ENCODE measurements around the gene DEFB119. TPM values are rescaled to one million over a fixed set of nuclear protein-coding genes. Genes with fewer than 3 reads are reported as not detected.
"Not testable (repeated sequence)": the region's sequence is repeated elsewhere in the genome, so short reads cannot be mapped to it uniquely, and the experiment has no call there.

DEFB119 gene
- not detected for total RNA-seq

DNA sequence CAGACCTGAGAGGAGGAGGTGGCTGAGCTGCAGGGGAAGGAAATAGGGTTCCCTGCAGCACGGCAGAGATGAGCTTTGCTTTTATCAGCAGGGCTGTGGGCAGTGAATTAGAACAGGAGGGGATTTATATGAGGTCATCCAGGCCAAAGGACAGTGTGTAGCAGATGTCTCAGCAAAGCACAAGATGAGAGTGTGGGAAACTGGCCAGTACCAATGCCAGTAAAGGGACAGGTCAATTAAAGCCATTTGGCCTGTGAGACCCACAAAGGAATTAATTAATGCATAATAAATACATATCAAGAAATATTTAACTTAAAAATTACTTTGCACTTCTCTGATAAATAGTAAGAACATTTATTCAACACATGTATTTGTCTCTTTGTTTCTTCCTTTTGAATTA lies at the start of gene DEFB119:
TSS of gene DEFB119 (minus strand) at position 101 of the 400 bp plus-strand sequence. CDS start 107 bp downstream, outside the sequence.
- H3K27ac ChIP-seq = no peak within 1 kb of the TSS
- TF ChIP-seq CTCF (IDR thresholded peaks at IDR 0.05) = no peak
- DNase-seq = no peak
- no peaks in the 10 kb centered on the region for H3K36me3 ChIP-seq
- no peak within 1 kb of the TSS for H3K4me3 ChIP-seq
- WGBS, 2 donors = 29 to 40% methylated on average over 1 of the region's 1 CpG
- H3K4me1 ChIP-seq = no peaks in the 10 kb centered on the region
- no peaks in the 10 kb centered on the region for H3K9me3 ChIP-seq
- intact Hi-C loops (cut with DNase I) = no loop called here
- H3K27me3 ChIP-seq = no peaks in the 10 kb centered on the region

GRCh38 chr20:31430568-31431115 lies 40.3 kb upstream of the DEFB119 start:
- TF ChIP-seq POLR2A (IDR thresholded peaks at IDR 0.05) (no peak), CTCF (IDR thresholded peaks at IDR 0.05) (no peak)
- Histone ChIP-seq H3K4me3 (no peak overlapping the region), H3K36me3 (no peaks in the 10 kb centered on the region), H3K9me3 (no peaks in the 10 kb centered on the region), H3K27me3 (peaks cover 0 to 5% (median 0%) of the 10 kb centered on the region in 4 donors), H3K4me1 (no peaks in the 10 kb centered on the region), H3K27ac (no peak overlapping the region)
- 42 to 47% methylated on average over 4 of the region's 4 CpGs for WGBS, 2 donors
- intact Hi-C loops (cut with DNase I) = no loop called here
- no peak for DNase-seq

- intact Hi-C loops (cut with DNase I); DNase-seq: not testable (repeated sequence)
- WGBS, 2 donors = no CpG with 5 or more reads among the region's 31 CpGs
Observed at GRCh38 chr20:31427576-31427975, 37.2 kb upstream of the DEFB119 start.

GRCh38 chr20:31426891-31427551 lies 36.6 kb upstream of the DEFB119 start:
- H3K4me3 ChIP-seq; H3K4me1 ChIP-seq; DNase-seq; H3K36me3 ChIP-seq; intact Hi-C loops (cut with DNase I); H3K27me3 ChIP-seq; H3K9me3 ChIP-seq; H3K27ac ChIP-seq: not testable (repeated sequence)
- no CpG with 5 or more reads among the region's 48 CpGs for WGBS, 2 donors

More at GRCh38 chr20:31427576-31427975, 37.2 kb upstream of the DEFB119 start:
- not testable (repeated sequence) for H3K4me3 ChIP-seq, H3K4me1 ChIP-seq, H3K27ac ChIP-seq, H3K9me3 ChIP-seq, H3K36me3 ChIP-seq, H3K27me3 ChIP-seq

DNA sequence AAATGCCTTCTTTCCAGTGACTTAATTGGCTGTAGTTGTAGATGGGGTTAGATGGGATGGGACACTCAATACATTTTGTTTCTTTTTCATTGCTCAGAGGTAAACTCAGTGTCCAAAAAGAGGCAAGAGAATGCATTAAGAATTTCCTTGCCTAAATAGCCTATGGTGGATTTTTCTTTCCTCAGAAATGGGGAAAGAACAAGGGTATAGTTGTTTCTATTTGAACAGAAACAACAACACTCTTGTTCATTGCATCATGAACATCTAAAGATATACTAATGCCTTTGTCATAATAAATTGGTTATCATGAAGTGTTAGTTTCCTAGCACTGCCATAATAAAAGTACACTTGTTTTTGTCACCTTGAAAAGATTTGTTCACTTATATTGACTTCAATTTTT lies 35.4 kb upstream of the DEFB119 start:
- intact Hi-C loops (cut with DNase I) = no loop called here
- no peak overlapping the region for H3K4me3 ChIP-seq
- TF ChIP-seq POLR2A (IDR thresholded peaks at IDR 0.05) = no peak
- no peak for TF ChIP-seq CTCF (IDR thresholded peaks at IDR 0.05)

DNA sequence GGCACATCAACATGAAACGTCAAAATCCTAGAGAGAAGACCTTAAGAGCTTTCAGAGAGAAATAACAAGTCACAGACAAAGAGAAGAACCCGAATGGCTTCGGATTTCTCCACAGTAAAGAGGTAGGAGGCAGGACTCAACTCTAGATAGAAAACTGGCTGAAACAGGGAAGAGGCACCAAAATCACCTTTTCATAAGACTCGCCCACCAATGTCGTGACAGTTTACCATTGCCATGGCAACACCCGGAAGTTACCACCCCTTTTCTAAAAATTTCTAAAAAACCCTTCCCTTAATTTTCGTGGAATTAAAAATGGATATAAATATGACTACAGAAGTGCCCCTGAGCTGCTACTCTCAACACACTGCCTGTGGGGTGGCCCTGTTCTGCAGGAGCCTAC lies 27.9 kb upstream of the DEFB119 start:
- H3K9me3 ChIP-seq = no peaks in the 10 kb centered on the region
- no peak for DNase-seq
- H3K27ac ChIP-seq = no peak overlapping the region
- H3K4me3 ChIP-seq = no peak overlapping the region
- TF ChIP-seq CTCF (IDR thresholded peaks at IDR 0.05) = no peak
- TF ChIP-seq POLR2A (IDR thresholded peaks at IDR 0.05) = no peak
- 70 to 77% methylated on average over 7 of the region's 7 CpGs for WGBS, 2 donors
- H3K4me1 ChIP-seq = no peaks in the 10 kb centered on the region
- intact Hi-C loops (cut with DNase I) = no loop called here
- H3K27me3 ChIP-seq = peaks cover 0 to 4% (median 0%) of the 10 kb centered on the region in 4 donors
- no peaks in the 10 kb centered on the region for H3K36me3 ChIP-seq

More for the DNA sequence above, 35.4 kb upstream of the DEFB119 start:
- Histone ChIP-seq H3K4me1 (no peaks in the 10 kb centered on the region), H3K27me3 (no peaks in the 10 kb centered on the region), H3K36me3 (no peaks in the 10 kb centered on the region), H3K27ac (no peak overlapping the region), H3K9me3 (no peaks in the 10 kb centered on the region)
- no peak for DNase-seq

Measured in esophagus squamous epithelium (tissue), 5 donors.